Mammary epithelial cell (primary cell): ENCODE measurements around the gene ZCCHC10.
"Not testable (repeated sequence)": the region's sequence is repeated elsewhere in the genome, so short reads cannot be mapped to it uniquely, and the experiment has no call there.

Experiments used
- CTCF ChIP-seq, 2 donors: IDR thresholded peaks in 1 of 2; conservative IDR thresholded peaks in 1 of 2; 2 replicates each; pipeline ENCODE4 v1.5.1; 2011 to 2012; ENCODE audit warnings: inconsistent platforms in 2 of 2, low read length in 2 of 2, mild to moderate bottlenecking in 2 of 2, control low read depth in 1 of 2, low read depth in 1 of 2; ENCODE audit not compliant: insufficient read depth in 1 of 2; ENCODE audit errors: extremely low read depth in 1 of 2
- EZH2 ChIP-seq: IDR thresholded peaks from 2 replicates; pipeline ENCODE4 v1.6.1; 2012; ENCODE audit warnings: low read length, inconsistent platforms, borderline replicate concordance

DNA sequence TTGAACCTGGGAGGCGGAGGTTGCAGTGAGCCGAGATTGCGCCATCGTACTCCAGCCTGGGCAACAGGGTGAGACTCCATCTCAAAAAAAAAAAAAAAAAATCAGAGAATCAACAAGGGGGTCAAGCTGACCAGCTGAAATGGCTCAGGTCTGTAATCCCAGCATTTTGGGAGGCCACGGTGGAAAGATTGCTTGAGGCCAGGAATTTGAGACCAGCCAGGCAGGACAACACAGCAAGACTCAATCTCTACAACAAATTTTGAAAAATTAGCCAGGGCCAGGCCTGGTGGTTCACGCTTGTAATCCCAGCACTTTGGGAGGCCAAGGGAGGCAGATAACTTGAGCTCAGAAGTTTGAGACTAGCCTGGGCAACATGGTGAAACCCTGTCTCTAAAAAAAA is 17.9 kb downstream of the ZCCHC10 start:
- TF ChIP-seq CTCF (conservative IDR thresholded peaks at IDR 0.05 in 1 of 2, IDR thresholded peaks at IDR 0.05 in 1 of 2; ENCODE audit: extremely low read depth in 1 of 2, insufficient read depth in 1 of 2, low read depth in 1 of 2, low read length in 2 of 2); EZH2: not testable (repeated sequence)
